ENCODE results near the gene ZNF362. TPM values are rescaled to one million over a fixed set of nuclear protein-coding genes. Genes with fewer than 3 reads are reported as not detected.
"Not testable (repeated sequence)": the region's sequence is repeated elsewhere in the genome, so short reads cannot be mapped to it uniquely, and the experiment has no call there.

ZNF362 gene
- total RNA-seq, 2 donors from 2014 or later, result 3.0 to 14.1 TPM

GRCh38 chr1:33301273-33301984 lies 45.1 kb downstream of the ZNF362 start:
- ATAC-seq (no peak), DNase-seq (ENCODE audit: low spot score in 2 of 2) (peak in 1 of 2 donors; percentile 1)
- Mint-ChIP-seq H3K27ac (peak overlapping the region in 1 of 2 donors; percentile 22), H3K36me3 (peaks cover 0 to 13% of the 10 kb centered on the region in 2 donors), H3K9me3 (peaks cover 4 to 5% of the 10 kb centered on the region in 2 donors)

DNA sequence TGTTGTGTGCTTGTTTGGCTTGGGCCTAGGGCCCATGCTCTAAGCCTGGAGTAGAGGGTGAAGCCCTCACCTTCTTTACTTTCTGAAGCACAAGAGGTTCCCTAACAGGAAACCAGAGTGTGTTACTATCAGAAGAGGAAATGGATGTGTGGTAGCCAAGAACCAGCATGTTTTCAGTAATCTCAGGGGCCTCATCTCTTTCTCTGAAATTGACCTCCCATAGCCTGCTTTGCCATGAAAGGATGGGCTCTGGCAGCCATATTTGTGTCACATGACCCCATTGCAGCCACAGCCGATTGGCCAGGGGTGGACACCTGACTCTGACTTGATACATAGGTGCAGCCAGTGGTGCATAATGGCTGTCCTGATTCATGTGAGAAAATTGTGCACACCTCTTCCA lies 46.0 kb downstream of the ZNF362 start:
- ATAC-seq (no peak), DNase-seq (ENCODE audit: low spot score in 2 of 2) (no peak)
- Mint-ChIP-seq H3K36me3 (peaks cover 0 to 13% of the 10 kb centered on the region in 2 donors), H3K9me3 (peaks cover 4 to 5% of the 10 kb centered on the region in 2 donors), H3K27ac (no peak overlapping the region)

DNA sequence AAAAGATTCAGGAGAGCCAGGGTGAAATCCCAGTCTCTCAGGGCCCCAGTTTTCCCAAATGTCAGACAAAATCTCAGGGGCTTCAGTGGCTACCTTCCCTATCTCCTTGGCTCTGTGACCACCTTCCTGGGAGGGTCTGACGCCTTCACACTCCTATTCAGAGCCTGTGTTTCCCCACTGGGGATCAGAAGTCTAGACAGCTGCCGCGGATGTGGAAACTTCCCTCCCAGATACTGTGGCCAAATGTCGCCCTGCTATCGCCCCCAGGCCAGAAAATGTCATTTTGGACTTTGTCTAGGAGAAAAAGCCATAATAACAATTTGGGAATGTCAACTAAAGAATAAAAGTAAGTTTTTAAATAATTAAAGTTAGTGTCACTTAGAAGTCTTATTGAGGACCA lies 48.7 kb downstream of the ZNF362 start:
- no peak for ATAC-seq
- Mint-ChIP-seq H3K9me3 (peaks cover 4 to 5% of the 10 kb centered on the region in 2 donors), H3K27ac (no peak overlapping the region), H3K36me3 (peaks cover 0 to 13% of the 10 kb centered on the region in 2 donors)
- no peak for DNase-seq (ENCODE audit: low spot score in 2 of 2)

DNA sequence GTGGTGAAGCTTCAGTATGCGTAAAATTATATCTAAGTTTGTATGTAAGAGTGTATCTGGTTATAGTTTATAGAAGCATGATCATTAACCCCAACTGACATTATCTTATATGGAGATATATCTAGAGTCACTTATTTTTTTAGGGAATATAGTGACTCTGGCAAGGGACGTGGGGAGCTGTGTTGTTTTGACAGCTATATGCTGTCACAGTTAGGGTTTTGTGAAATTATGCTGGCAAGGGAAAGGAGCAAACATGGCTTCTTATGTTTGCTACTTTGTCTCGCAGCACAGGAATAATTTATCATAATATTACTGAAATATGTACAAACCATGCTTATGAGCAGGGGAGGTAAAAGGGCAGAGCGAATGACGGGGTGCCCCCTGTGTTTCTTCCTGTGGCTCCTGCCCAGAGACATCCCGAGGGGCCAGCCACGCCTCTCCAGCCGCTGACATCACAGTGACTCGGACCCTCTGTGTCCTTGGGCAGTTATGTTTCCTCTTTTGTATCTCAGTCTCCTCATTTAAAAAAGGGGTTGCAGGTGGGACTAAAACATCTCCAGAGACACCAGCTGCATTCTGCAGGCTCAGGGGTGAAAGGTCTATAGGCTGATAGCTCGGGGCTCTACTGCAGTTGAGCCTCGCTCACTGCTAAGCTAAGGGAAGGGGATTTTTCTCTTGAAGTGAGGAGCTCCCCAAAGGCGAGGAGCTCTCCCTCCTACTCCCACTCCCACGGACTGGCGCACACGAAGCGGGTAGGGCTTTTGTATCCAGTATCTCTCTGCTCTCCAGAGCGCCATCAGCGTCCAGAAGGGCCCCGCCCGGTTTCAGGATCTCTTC lies 49.7 kb downstream of the ZNF362 start:
- Mint-ChIP-seq H3K9me3 (peaks cover 4 to 5% of the 10 kb centered on the region in 2 donors), H3K27ac (no peak overlapping the region), H3K36me3 (peaks cover 0 to 13% of the 10 kb centered on the region in 2 donors)
- DNase-seq (ENCODE audit: low spot score in 2 of 2), result no peak
- ATAC-seq, result no peak

GRCh38 chr1:33306653-33307493 lies 50.6 kb downstream of the ZNF362 start:
- no peak overlapping the region for H3K27ac Mint-ChIP-seq
- H3K9me3 Mint-ChIP-seq, result peaks cover 4 to 5% of the 10 kb centered on the region in 2 donors
- no peak for DNase-seq (ENCODE audit: low spot score in 2 of 2)
- peaks cover 0 to 8% of the 10 kb centered on the region in 2 donors for H3K36me3 Mint-ChIP-seq
- ATAC-seq, result no peak

GRCh38 chr1:33307494-33307864 lies 51.2 kb downstream of the ZNF362 start:
- peaks cover 2 to 3% of the 10 kb centered on the region in 2 donors for H3K9me3 Mint-ChIP-seq
- no peak for DNase-seq (ENCODE audit: low spot score in 2 of 2)
- peaks cover 0 to 2% of the 10 kb centered on the region in 2 donors for H3K36me3 Mint-ChIP-seq
- no peak for ATAC-seq
- no peak overlapping the region for H3K27ac Mint-ChIP-seq

GRCh38 chr1:33309351-33309750 lies 53.1 kb downstream of the ZNF362 start:
- ATAC-seq; H3K9me3 Mint-ChIP-seq; DNase-seq (ENCODE audit: low spot score in 2 of 2); H3K27ac Mint-ChIP-seq; H3K36me3 Mint-ChIP-seq: not testable (repeated sequence)

DNA sequence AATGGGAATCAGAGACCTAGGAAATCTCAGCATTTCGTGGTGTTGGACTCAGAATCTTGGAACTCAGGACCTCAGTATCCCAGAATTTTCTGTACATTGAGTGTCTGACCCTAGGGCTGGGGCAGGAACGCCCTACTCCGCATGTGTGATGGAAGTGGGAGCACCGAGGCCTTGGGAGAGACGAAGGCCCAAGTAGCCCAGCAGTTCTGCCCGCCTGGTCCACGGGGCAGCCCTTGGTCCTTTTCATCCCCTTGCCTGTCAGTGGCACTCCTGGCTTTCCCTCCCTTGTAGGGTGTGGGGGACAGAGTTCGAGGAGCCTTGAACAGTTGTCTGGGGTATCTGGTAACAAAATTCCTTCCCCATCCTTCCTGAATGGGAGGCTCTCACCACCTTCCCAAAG lies 54.4 kb downstream of the ZNF362 start:
- no peak for DNase-seq (ENCODE audit: low spot score in 2 of 2)
- ATAC-seq, result no peak
- H3K27ac Mint-ChIP-seq, result no peak overlapping the region
- no peaks in the 10 kb centered on the region for H3K9me3 Mint-ChIP-seq
- H3K36me3 Mint-ChIP-seq, result no peaks in the 10 kb centered on the region

GRCh38 chr1:33311706-33312412 lies 55.6 kb downstream of the ZNF362 start:
- no peak for ATAC-seq
- H3K27ac Mint-ChIP-seq, result no peak overlapping the region

DNA sequence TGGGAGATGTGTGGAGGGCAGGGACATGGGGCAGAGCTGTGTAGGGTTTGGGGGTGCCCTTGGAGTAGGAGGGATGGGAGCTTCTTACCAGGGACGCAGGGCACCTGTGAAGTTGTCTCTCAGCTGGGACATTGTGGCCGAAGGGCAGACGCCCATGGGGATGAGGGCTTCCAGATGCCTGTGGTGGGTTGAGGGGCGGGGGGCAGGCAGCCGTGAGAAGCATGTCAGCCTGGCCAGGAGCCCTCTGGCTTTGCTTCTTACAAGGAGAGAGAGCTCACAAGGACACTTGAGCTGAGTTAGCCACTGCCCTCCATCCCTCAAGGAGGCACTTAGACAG lies 56.1 kb downstream of the ZNF362 start:
- H3K27ac Mint-ChIP-seq, result no peak overlapping the region
- ATAC-seq (no peak), DNase-seq (ENCODE audit: low spot score in 2 of 2) (no peak)
- no peaks in the 10 kb centered on the region for H3K36me3 Mint-ChIP-seq
- no peaks in the 10 kb centered on the region for H3K9me3 Mint-ChIP-seq

More at GRCh38 chr1:33311706-33312412, 55.6 kb downstream of the ZNF362 start:
- DNase-seq (ENCODE audit: low spot score in 2 of 2), result no peak
- H3K36me3 Mint-ChIP-seq, result no peaks in the 10 kb centered on the region
- H3K9me3 Mint-ChIP-seq, result no peaks in the 10 kb centered on the region

GRCh38 chr1:33314416-33314815 lies 58.1 kb downstream of the ZNF362 start:
- ATAC-seq (no peak), DNase-seq (ENCODE audit: low spot score in 2 of 2) (no peak)
- Mint-ChIP-seq H3K27ac (peak overlapping the region; percentile 7 to 63), H3K9me3 (no peaks in the 10 kb centered on the region), H3K36me3 (no peaks in the 10 kb centered on the region)

DNA sequence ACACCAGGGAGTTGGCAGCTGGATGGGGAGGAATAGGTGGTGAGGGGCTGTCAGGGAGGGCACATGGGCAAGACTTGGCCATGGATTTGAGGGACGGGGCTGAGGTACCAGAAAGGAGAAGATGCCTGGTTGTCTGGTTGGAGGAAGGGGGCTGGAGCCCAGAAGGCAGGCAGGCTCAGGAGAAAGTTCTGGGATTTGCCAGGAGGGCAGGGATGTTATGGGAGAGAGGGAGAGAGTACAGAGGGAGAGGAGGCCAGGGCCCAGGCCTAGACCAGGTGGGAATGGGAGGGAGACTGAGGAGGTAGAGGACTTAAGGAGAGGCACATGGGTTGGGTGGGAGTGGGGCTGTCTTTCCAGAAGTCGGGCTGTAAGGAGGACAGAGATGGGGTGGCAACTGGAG lies 60.3 kb downstream of the ZNF362 start:
- no peaks in the 10 kb centered on the region for H3K9me3 Mint-ChIP-seq
- no peak overlapping the region for H3K27ac Mint-ChIP-seq
- no peaks in the 10 kb centered on the region for H3K36me3 Mint-ChIP-seq
- no peak for ATAC-seq
- no peak for DNase-seq (ENCODE audit: low spot score in 2 of 2)

DNA sequence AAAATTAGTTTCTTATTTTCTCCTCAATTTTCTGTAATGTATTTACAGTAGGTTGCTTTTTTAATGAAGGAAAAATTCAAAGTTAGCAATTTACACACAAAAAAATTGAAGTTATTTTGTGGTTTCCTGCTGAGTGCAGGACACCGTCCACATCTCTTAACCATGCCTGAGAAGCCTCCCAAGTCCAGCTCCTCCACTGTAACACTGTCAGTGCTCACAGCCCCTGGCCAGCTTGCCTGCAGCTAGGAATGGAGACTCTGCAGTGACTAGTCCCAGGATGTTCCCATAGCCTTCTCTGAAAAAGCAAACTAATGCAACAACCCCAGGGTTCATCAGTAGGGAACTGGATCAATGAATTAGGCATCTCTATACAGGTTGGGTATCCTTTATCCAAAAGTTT lies 61.1 kb downstream of the ZNF362 start:
- Mint-ChIP-seq H3K36me3 (no peaks in the 10 kb centered on the region), H3K27ac (no peak overlapping the region), H3K9me3 (no peaks in the 10 kb centered on the region)

GRCh38 chr1:33317946-33318345 lies 61.7 kb downstream of the ZNF362 start:
- ATAC-seq (no peak), DNase-seq (ENCODE audit: low spot score in 2 of 2) (no peak)
- Mint-ChIP-seq H3K36me3 (no peaks in the 10 kb centered on the region), H3K27ac (no peak overlapping the region), H3K9me3 (no peaks in the 10 kb centered on the region)

More for the DNA sequence above, 61.1 kb downstream of the ZNF362 start:
- no peak for DNase-seq (ENCODE audit: low spot score in 2 of 2)
- ATAC-seq, result no peak

DNA sequence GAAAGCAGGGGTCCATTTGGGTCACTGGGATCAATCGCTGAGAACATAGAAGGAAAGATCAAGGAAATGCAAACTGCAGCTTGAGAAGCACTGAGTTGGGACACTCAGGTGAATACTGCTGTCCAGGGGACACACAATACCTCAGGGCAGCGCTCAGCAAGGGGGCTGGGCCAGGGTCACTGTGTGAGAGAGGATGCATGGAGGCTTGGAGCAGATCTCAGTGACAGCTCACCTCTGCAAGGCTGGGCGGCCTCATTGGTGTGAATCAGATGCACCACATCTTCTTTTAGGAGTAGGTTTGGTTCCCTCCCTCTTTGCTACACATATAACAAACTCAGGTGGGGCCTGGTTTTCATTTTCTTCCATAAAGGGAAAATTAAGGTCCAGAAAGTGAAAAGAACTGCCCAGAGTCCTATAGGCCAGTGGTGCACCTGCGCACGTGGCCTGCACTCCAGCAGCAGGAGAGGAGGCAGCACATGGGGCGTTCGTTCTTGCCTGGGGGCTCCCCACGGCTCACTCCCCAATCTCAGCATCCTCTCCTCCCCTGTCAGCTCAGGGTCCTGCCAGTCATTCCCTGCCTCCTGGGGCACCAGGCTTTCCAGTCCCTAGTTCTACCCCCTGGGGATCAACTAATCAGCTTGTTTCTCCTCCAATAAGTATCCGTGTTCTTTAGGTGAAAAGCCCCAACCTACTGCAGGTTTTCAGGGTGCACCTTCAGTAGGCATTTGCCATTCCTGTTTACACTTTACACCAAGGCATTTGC lies 63.1 kb downstream of the ZNF362 start:
- ATAC-seq, result no peak
- DNase-seq (ENCODE audit: low spot score in 2 of 2), result no peak
- no peak overlapping the region for H3K27ac Mint-ChIP-seq
- no peaks in the 10 kb centered on the region for H3K36me3 Mint-ChIP-seq
- no peaks in the 10 kb centered on the region for H3K9me3 Mint-ChIP-seq

Data from activated naive CD4-positive, alpha-beta T cell treated with anti-CD3 and anti-CD28 coated beads, Interleukin-2, amount 50 U/mL, for 72 hours (primary cell).